ENCODE data around the gene STAT1. TPM values are rescaled to one million over a fixed set of nuclear protein-coding genes. Genes with fewer than 3 reads are reported as not detected.

The STAT1 gene
- total and polyA plus RNA-seq, 4 donors = 30.1 to 70.7 (median 55.7) TPM

GRCh38 chr2:191014653-191015020 is 666 bp upstream of the STAT1 start:
- intact Hi-C loops (cut with DNase I) = loop anchor here in 1 of 2 donors (5.0 kb wide), 1 partner anchor 167 kb away; no protein-coding TSS in a partner anchor
- no peaks in the 10 kb centered on the region for H3K36me3 ChIP-seq (ENCODE audit: control insufficient read depth in 1 of 2, insufficient read depth in 2 of 2, low read length in 1 of 2)
- H3K27me3 ChIP-seq (ENCODE audit: control insufficient read depth in 1 of 2, insufficient read depth in 2 of 2, low read length in 1 of 2) = no peaks in the 10 kb centered on the region
- H3K4me3 ChIP-seq (ENCODE audit: low read length in 2 of 2) = peak overlapping the region; percentile 44 to 71
- DNase-seq (no peak), ATAC-seq (ENCODE audit: low FRiP score) (no peak)
- no peaks in the 10 kb centered on the region for H3K9me3 ChIP-seq (ENCODE audit: control insufficient read depth, low read length)
- peak overlapping the region; percentile 33 to 83 for H3K27ac ChIP-seq (ENCODE audit: low read depth in 1 of 2, low read length in 2 of 2)
- H3K4me1 ChIP-seq (ENCODE audit: control insufficient read depth in 1 of 2, insufficient read depth in 2 of 2, low read length in 2 of 2) = no peaks in the 10 kb centered on the region
- WGBS, 2 donors = 43 to 49% methylated on average over 4 of the region's 4 CpGs

GRCh38 chr2:191013682-191013931 is 364 bp downstream of the STAT1 start:
- Histone ChIP-seq H3K27ac (ENCODE audit: low read depth in 1 of 2, low read length in 2 of 2) (peak overlapping the region in 1 of 2 donors; percentile 93), H3K27me3 (ENCODE audit: control insufficient read depth in 1 of 2, insufficient read depth in 2 of 2, low read length in 1 of 2) (no peaks in the 10 kb centered on the region), H3K9me3 (ENCODE audit: control insufficient read depth, low read length) (no peaks in the 10 kb centered on the region), H3K4me3 (ENCODE audit: low read length in 2 of 2) (peak overlapping the region; percentile 60 to 82), H3K36me3 (ENCODE audit: control insufficient read depth in 1 of 2, insufficient read depth in 2 of 2, low read length in 1 of 2) (no peaks in the 10 kb centered on the region), H3K4me1 (ENCODE audit: control insufficient read depth in 1 of 2, insufficient read depth in 2 of 2, low read length in 2 of 2) (no peaks in the 10 kb centered on the region)
- DNase-seq = no peak
- WGBS, 2 donors = 0 to 1% methylated on average over 14 of the region's 14 CpGs
- intact Hi-C loops (cut with DNase I) = loop anchor here in 1 of 2 donors (5.0 kb wide), 1 partner anchor 166 kb away; no protein-coding TSS in a partner anchor
- no peak for ATAC-seq (ENCODE audit: low FRiP score)

- Histone ChIP-seq H3K27me3 (ENCODE audit: control insufficient read depth in 1 of 2, insufficient read depth in 2 of 2, low read length in 1 of 2) (no peaks in the 10 kb centered on the region), H3K4me1 (ENCODE audit: control insufficient read depth in 1 of 2, insufficient read depth in 2 of 2, low read length in 2 of 2) (no peaks in the 10 kb centered on the region), H3K9me3 (ENCODE audit: control insufficient read depth, low read length) (no peaks in the 10 kb centered on the region), H3K36me3 (ENCODE audit: control insufficient read depth in 1 of 2, insufficient read depth in 2 of 2, low read length in 1 of 2) (peaks cover 0 to 1% of the 10 kb centered on the region in 2 donors), H3K4me3 (ENCODE audit: low read length in 2 of 2) (peak overlapping the region; percentile 60 to 82), H3K27ac (ENCODE audit: low read depth in 1 of 2, low read length in 2 of 2) (peak overlapping the region in 1 of 2 donors; percentile 93)
- ATAC-seq (ENCODE audit: low FRiP score) = peak; percentile 1
- intact Hi-C loops (cut with DNase I) = loop anchor here in 1 of 2 donors (5.0 kb wide), 1 partner anchor 166 kb away; no protein-coding TSS in a partner anchor
- WGBS, 2 donors = 29 to 32% methylated on average over 14 of the region's 14 CpGs
- DNase-seq = no peak
Measured at GRCh38 chr2:191012845-191013681, 908 bp downstream of the STAT1 start.

- Histone ChIP-seq H3K9me3 (ENCODE audit: control insufficient read depth, low read length) (no peaks in the 10 kb centered on the region), H3K27ac (ENCODE audit: low read depth in 1 of 2, low read length in 2 of 2) (no peak overlapping the region), H3K36me3 (ENCODE audit: control insufficient read depth in 1 of 2, insufficient read depth in 2 of 2, low read length in 1 of 2) (peaks cover 0 to 1% of the 10 kb centered on the region in 2 donors), H3K4me3 (ENCODE audit: low read length in 2 of 2) (peak overlapping the region in 1 of 2 donors; percentile 26), H3K4me1 (ENCODE audit: control insufficient read depth in 1 of 2, insufficient read depth in 2 of 2, low read length in 2 of 2) (no peaks in the 10 kb centered on the region), H3K27me3 (ENCODE audit: control insufficient read depth in 1 of 2, insufficient read depth in 2 of 2, low read length in 1 of 2) (no peaks in the 10 kb centered on the region)
- no peak for ATAC-seq (ENCODE audit: low FRiP score)
- intact Hi-C loops (cut with DNase I) = loop anchor here in 1 of 2 donors (5.0 kb wide), 1 partner anchor 165 kb away; no protein-coding TSS in a partner anchor
- DNase-seq = no peak
- WGBS, 2 donors = 95 to 96% methylated on average over 3 of the region's 3 CpGs
Measured at GRCh38 chr2:191012346-191012745, 1.6 kb downstream of the STAT1 start.

DNA sequence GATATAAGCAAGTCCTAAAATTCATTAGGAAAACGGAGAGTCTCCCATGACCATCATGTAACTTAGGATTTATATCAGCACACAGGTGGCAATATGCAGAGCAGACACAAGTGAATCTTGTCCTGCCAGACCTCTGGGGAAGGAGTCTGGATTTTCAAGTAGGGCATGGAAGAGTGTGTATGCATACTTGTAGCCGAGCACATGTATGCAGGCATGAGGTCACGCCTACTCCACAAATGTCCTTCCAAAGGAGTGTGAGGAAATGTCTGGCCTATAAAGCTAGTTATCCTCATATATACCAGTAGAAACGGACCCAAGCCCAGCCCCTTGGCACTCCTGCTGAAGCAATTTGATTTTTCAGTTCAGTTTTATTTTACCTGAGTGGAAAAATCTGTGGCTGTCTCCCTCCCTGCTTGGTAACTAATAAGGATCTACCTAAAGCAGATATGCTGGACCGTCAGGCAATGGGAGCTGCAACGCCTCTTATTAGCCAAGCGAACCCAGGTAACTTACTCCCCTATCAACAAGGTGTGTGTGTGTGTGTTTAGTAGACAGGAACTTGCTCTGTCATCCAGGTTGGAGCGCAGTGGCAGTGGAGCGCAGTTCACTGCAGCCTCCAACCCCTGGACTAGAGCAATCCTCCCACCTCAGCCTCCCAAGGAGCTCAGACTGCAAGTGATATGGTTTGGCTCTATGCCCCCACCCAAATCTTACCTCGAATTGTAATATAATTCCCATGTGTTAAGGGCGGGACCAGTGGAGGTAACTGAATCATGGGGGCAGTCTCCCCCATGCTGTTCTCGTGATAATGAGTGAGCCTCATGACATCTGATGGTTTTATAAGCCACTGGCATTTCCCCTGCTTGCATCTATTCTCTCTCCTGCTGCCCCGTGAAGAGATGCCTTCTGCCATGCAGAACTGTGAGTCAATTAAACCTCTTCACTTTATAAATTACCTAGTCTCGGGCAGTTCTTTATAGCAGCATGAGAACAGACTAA is 2.8 kb downstream of the STAT1 start:
- peaks cover 0 to 4% of the 10 kb centered on the region in 2 donors for H3K36me3 ChIP-seq (ENCODE audit: control insufficient read depth in 1 of 2, insufficient read depth in 2 of 2, low read length in 1 of 2)
- ATAC-seq (ENCODE audit: low FRiP score) (no peak), DNase-seq (no peak)
- H3K4me1 ChIP-seq (ENCODE audit: control insufficient read depth in 1 of 2, insufficient read depth in 2 of 2, low read length in 2 of 2) = no peaks in the 10 kb centered on the region
- no peaks in the 10 kb centered on the region for H3K27me3 ChIP-seq (ENCODE audit: control insufficient read depth in 1 of 2, insufficient read depth in 2 of 2, low read length in 1 of 2)
- no peak overlapping the region for H3K27ac ChIP-seq (ENCODE audit: low read depth in 1 of 2, low read length in 2 of 2)
- H3K4me3 ChIP-seq (ENCODE audit: low read length in 2 of 2) = no peak overlapping the region
- intact Hi-C loops (cut with DNase I) = loop anchor here in 1 of 2 donors (5.0 kb wide), 1 partner anchor 164 kb away; no protein-coding TSS in a partner anchor
- H3K9me3 ChIP-seq (ENCODE audit: control insufficient read depth, low read length) = no peaks in the 10 kb centered on the region
- 86 to 87% methylated on average over 14 of the region's 14 CpGs for WGBS, 2 donors

GRCh38 chr2:191009541-191010374 is 4.2 kb downstream of the STAT1 start:
- H3K27me3 ChIP-seq (ENCODE audit: control insufficient read depth in 1 of 2, insufficient read depth in 2 of 2, low read length in 1 of 2) = no peaks in the 10 kb centered on the region
- DNase-seq (no peak), ATAC-seq (ENCODE audit: low FRiP score) (no peak)
- H3K36me3 ChIP-seq (ENCODE audit: control insufficient read depth in 1 of 2, insufficient read depth in 2 of 2, low read length in 1 of 2) = peaks cover 4 to 9% of the 10 kb centered on the region in 2 donors
- no peaks in the 10 kb centered on the region for H3K4me1 ChIP-seq (ENCODE audit: control insufficient read depth in 1 of 2, insufficient read depth in 2 of 2, low read length in 2 of 2)
- H3K9me3 ChIP-seq (ENCODE audit: control insufficient read depth, low read length) = no peaks in the 10 kb centered on the region
- intact Hi-C loops (cut with DNase I) = loop anchor here in 1 of 2 donors (5.0 kb wide), 1 partner anchor 162 kb away; no protein-coding TSS in a partner anchor
- WGBS, 2 donors = 92 to 94% methylated on average over 4 of the region's 4 CpGs
- H3K4me3 ChIP-seq (ENCODE audit: low read length in 2 of 2) = no peak overlapping the region
- no peak overlapping the region for H3K27ac ChIP-seq (ENCODE audit: low read depth in 1 of 2, low read length in 2 of 2)

GRCh38 chr2:191008286-191008685 is 5.7 kb downstream of the STAT1 start:
- Histone ChIP-seq H3K4me3 (ENCODE audit: low read length in 2 of 2) (no peak overlapping the region), H3K36me3 (ENCODE audit: control insufficient read depth in 1 of 2, insufficient read depth in 2 of 2, low read length in 1 of 2) (peaks cover 7 to 10% of the 10 kb centered on the region in 2 donors), H3K4me1 (ENCODE audit: control insufficient read depth in 1 of 2, insufficient read depth in 2 of 2, low read length in 2 of 2) (no peaks in the 10 kb centered on the region), H3K27me3 (ENCODE audit: control insufficient read depth in 1 of 2, insufficient read depth in 2 of 2, low read length in 1 of 2) (no peaks in the 10 kb centered on the region), H3K9me3 (ENCODE audit: control insufficient read depth, low read length) (no peaks in the 10 kb centered on the region), H3K27ac (ENCODE audit: low read depth in 1 of 2, low read length in 2 of 2) (no peak overlapping the region)
- DNase-seq (no peak), ATAC-seq (ENCODE audit: low FRiP score) (no peak)
- intact Hi-C loops (cut with DNase I) = no loop called here
